DND-41 (cell line): ENCODE data around the gene STRADA.

ENCODE experiments used
- ATAC-seq: fragments of 200-7000 bp; cut with Tn5 transposase; 3 replicates; pipeline ENCODE4 v1.9.1; 2021; ENCODE audit warnings: low read depth; ENCODE audit not compliant: insufficient read depth
- DNase-seq: peaks from one replicate; pipeline ENCODE4 v3.0.0-alpha.2; 2020
- H2AFZ ChIP-seq: 2 replicates; pipeline ENCODE4 v1.6.0; 2012; ENCODE audit warnings: low read depth, low read length
- H3K27ac ChIP-seq: 2 replicates; pipeline ENCODE4 v1.5.1; 2012; ENCODE audit warnings: low read length, inconsistent platforms
- H3K27me3 ChIP-seq: fragments of 200-600 bp; sonication (generic); 2 replicates; pipeline ENCODE4 v1.6.0; 2012; ENCODE audit warnings: low read length, mild to moderate bottlenecking, inconsistent platforms; ENCODE audit not compliant: insufficient read depth, poor library complexity
- H3K36me3 ChIP-seq: 2 replicates; pipeline ENCODE4 v1.5.1; 2012; ENCODE audit warnings: low read length, inconsistent platforms; ENCODE audit not compliant: insufficient read depth
- H3K4me1 ChIP-seq: 2 replicates; pipeline ENCODE4 v1.5.1; 2012; ENCODE audit warnings: mild to moderate bottlenecking, low read length; ENCODE audit not compliant: insufficient read depth
- H3K4me2 ChIP-seq: 2 replicates; pipeline ENCODE4 v1.6.0; 2012; ENCODE audit warnings: mild to moderate bottlenecking, moderate library complexity, low read length, inconsistent platforms; ENCODE audit not compliant: insufficient read depth
- H3K4me3 ChIP-seq, 2 experiments: fragments of 200-600 bp in 1 of 2; shearing (Covaris generic) in 1 of 2; 2 replicates each; pipeline ENCODE4 v1.5.1; 2012 to 2016; ENCODE audit warnings: inconsistent platforms in 2 of 2, low read length in 2 of 2, mild to moderate bottlenecking in 2 of 2, low read depth in 1 of 2, moderate library complexity in 1 of 2
- H3K79me2 ChIP-seq: 2 replicates; pipeline ENCODE4 v1.6.0; 2012; ENCODE audit warnings: low read length, inconsistent platforms; ENCODE audit not compliant: insufficient read depth
- H3K9ac ChIP-seq: 2 replicates; pipeline ENCODE4 v1.6.0; 2012; ENCODE audit warnings: low read depth, mild to moderate bottlenecking, inconsistent platforms, low read length, moderate library complexity
- H3K9me3 ChIP-seq: 2 replicates; pipeline ENCODE4 v1.5.1; 2012; ENCODE audit warnings: low read length, moderate library complexity, mild to moderate bottlenecking, inconsistent platforms; ENCODE audit not compliant: insufficient read depth, severe bottlenecking
- H4K20me1 ChIP-seq: 2 replicates; pipeline ENCODE4 v1.6.0; 2012; ENCODE audit warnings: low read length; ENCODE audit not compliant: insufficient read depth
- CTCF ChIP-seq: IDR thresholded peaks from 2 replicates; pipeline ENCODE4 v1.5.1; 2012; ENCODE audit warnings: borderline replicate concordance, low read length, moderate library complexity, mild to moderate bottlenecking; ENCODE audit not compliant: poor library complexity, severe bottlenecking; ENCODE audit errors: extremely low read depth
- EZH2 ChIP-seq: IDR thresholded peaks from 3 replicates; pipeline ENCODE4 v1.6.1; 2012; ENCODE audit warnings: borderline replicate concordance, low read depth, mild to moderate bottlenecking, moderate library complexity, low read length, inconsistent platforms; ENCODE audit not compliant: severe bottlenecking

STRADA gene, protein sequence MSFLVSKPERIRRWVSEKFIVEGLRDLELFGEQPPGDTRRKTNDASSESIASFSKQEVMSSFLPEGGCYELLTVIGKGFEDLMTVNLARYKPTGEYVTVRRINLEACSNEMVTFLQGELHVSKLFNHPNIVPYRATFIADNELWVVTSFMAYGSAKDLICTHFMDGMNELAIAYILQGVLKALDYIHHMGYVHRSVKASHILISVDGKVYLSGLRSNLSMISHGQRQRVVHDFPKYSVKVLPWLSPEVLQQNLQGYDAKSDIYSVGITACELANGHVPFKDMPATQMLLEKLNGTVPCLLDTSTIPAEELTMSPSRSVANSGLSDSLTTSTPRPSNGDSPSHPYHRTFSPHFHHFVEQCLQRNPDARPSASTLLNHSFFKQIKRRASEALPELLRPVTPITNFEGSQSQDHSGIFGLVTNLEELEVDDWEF

GRCh38 chr17:63741408-63742173 is at the start of gene STRADA:
Gene STRADA (minus strand): TSS chr17:63741799. CDS start chr17:63728369, 13,430 bp downstream.
- ATAC-seq: peak; percentile 93
- Histone ChIP-seq H3K79me2 (peaks cover 43% of the 10 kb centered on the region), H4K20me1 (no peaks in the 10 kb centered on the region), H3K27me3 (no peaks in the 10 kb centered on the region), H3K36me3 (peaks cover 12% of the 10 kb centered on the region; the same call in 1 of the 2 replicates), H3K9me3 (no peaks in the 10 kb centered on the region), H3K4me3 (peak within 1 kb of the TSS; percentile 80 to 85), H3K4me1 (peaks cover 26% of the 10 kb centered on the region), H3K9ac (peak within 1 kb of the TSS; percentile 91), H3K27ac (peak within 1 kb of the TSS; percentile 100), H3K4me2 (peak within 1 kb of the TSS; percentile 72), H2AFZ (peak within 1 kb of the TSS; percentile 93)
- DNase-seq: peak; percentile 99
- no peak for TF ChIP-seq CTCF
- no peak for TF ChIP-seq EZH2

DNA sequence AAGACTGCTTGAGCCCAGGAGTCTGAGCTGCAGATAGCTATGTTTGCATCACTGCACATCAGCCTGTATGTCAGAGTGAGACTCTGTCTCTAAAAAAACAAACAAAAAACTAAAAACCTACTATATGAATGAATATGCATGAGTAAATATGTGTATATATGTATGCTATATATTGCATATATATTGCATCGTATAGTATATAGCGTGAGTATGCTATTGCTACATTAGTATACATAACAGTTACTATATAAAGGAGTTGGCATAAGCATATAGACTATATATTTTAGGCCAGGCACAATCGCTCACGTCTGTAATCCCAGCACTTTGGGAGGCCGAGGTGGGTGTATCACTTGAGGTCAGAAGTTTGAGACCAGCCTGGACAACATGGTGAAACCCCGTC is 48.5 kb upstream of the STRADA start:
- H3K4me3 ChIP-seq: no peak overlapping the region
- no peak overlapping the region for H3K9ac ChIP-seq
- no peaks in the 10 kb centered on the region for H3K4me1 ChIP-seq
- peaks cover 71% of the 10 kb centered on the region for H3K79me2 ChIP-seq
- H4K20me1 ChIP-seq: peaks cover 15% of the 10 kb centered on the region; the same call in 1 of the 2 replicates
- no peak overlapping the region for H3K27ac ChIP-seq
- H3K9me3 ChIP-seq: no peaks in the 10 kb centered on the region
- no peak for TF ChIP-seq EZH2
- no peak for TF ChIP-seq CTCF
- ATAC-seq (no peak), DNase-seq (no peak)
- H3K4me2 ChIP-seq: no peak overlapping the region
- no peaks in the 10 kb centered on the region for H3K27me3 ChIP-seq
- H3K36me3 ChIP-seq: peaks cover 90% of the 10 kb centered on the region
- no peak overlapping the region for H2AFZ ChIP-seq

DNA sequence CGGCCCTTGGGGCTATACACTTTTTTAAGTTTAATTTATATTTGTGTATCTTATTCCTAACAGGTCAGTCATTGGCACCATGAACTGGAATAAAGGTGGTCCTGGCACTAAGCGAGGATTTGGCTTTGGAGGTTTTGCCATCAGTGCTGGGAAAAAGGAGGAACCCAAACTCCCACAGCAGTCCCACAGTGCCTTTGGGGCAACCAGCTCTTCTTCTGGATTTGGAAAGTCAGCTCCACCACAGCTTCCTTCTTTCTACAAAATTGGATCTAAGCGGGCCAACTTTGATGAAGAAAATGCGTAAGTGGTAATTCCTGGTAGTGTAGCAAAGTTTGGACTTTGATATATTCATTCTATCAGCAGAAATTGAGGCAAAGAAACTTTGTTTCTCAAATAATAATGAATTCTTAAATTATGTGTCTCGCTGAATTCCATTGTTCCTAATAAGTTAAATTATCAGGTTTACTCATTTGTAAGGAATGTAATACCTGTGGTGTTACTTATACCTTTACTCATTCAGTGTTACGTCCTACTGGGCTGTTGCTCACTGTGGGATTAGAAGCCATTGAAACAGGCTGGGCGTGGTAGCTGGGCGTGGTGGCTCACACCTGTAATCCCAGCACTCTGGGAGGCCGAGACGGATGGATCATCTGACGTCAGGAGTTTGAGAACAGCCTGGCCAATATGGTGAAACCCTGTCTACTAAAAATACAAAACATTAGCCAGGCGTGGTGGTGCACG is 45.5 kb upstream of the STRADA start:
- H3K79me2 ChIP-seq: peaks cover 87% of the 10 kb centered on the region
- peaks cover 39% of the 10 kb centered on the region for H4K20me1 ChIP-seq
- DNase-seq (no peak), ATAC-seq (no peak)
- no peak overlapping the region for H2AFZ ChIP-seq
- H3K27ac ChIP-seq: no peak overlapping the region
- no peaks in the 10 kb centered on the region for H3K9me3 ChIP-seq
- H3K4me3 ChIP-seq: no peak overlapping the region
- peaks cover 87% of the 10 kb centered on the region for H3K36me3 ChIP-seq
- no peak overlapping the region for H3K4me2 ChIP-seq
- H3K4me1 ChIP-seq: no peaks in the 10 kb centered on the region
- TF ChIP-seq EZH2 (no peak), CTCF (no peak)
- no peak overlapping the region for H3K9ac ChIP-seq
- no peaks in the 10 kb centered on the region for H3K27me3 ChIP-seq
